Epithelial cell of proximal tubule (primary cell): Measurements from ENCODE around the gene PNP. TPM values are rescaled to one million over a fixed set of nuclear protein-coding genes. Genes with fewer than 3 reads are reported as not detected.

ENCODE experiments used
- DNase-seq: peaks from one replicate; pipeline ENCODE4 v3.0.0-alpha.2; 2011; ENCODE audit warnings: low read depth
- H3K4me3 ChIP-seq: 2 replicates; pipeline ENCODE4 v1.5.1; 2011; ENCODE audit warnings: low read depth, mild to moderate bottlenecking, low read length
- CTCF ChIP-seq: conservative IDR thresholded peaks from 2 replicates; pipeline ENCODE4 v1.5.1; 2012; ENCODE audit warnings: low read depth, mild to moderate bottlenecking, low read length
- total RNA-seq: library from RNA; depleted of rRNA; stranded (reverse); fragments of >200 nt; gene quantifications from 2 replicates; pipeline ENCODE4 v1.2.3, GENCODE V29; 2015

Gene PNP
- total RNA-seq, 1 donor from 2014 or later = 152 TPM

DNA sequence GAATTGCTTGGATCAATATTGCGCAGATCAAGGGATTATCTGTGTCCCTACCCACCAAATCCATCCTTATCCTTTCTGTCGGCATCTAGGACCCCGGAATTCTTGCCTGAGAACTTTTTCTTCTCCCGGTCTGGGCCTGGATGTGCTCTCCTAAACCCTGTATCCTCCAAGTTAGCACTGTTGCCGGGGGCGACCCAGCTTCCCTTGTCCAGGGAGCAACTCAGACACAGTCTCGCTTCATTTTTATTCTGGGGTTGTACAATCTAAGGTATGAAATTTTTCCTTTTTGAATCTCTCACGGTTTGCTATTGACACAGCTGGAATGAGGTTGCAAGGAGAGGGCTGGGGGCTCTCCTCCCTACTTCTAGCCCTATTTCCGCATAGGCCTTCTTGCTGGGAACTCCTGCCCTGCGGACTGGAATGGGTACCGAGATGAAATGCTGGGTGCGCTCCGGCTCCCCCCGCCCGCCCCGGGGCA is 403 bp upstream of the PNP start:
- H3K4me3 ChIP-seq = peak overlapping the region; percentile 90
- DNase-seq = no peak
- TF ChIP-seq CTCF = no peak

- H3K4me3 ChIP-seq = peak overlapping the region; percentile 90
- TF ChIP-seq CTCF = no peak
- peak; percentile 67 for DNase-seq
Observed at GRCh38 chr14:20469890-20470602, 840 bp downstream of the PNP start.

DNA sequence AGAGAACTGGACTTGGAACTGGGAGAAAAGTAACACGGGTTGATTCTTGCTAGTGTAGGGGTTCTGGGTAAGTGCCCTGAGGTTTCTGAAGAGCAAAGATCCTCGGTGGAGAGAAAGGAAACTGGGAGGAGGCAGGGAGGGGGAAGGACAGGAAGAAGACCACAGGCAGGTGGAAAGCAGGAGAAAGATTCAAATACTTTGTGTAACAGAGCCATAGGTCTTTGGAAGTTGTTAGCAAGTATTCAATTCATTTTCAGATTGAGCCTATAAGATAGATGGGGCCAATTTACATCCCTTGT is 1.3 kb downstream of the PNP start:
- DNase-seq = no peak
- H3K4me3 ChIP-seq = peak overlapping the region; percentile 90
- TF ChIP-seq CTCF = no peak

GRCh38 chr14:20472536-20473169 is 3.4 kb downstream of the PNP start:
- no peak overlapping the region for H3K4me3 ChIP-seq
- TF ChIP-seq CTCF = no peak
- no peak for DNase-seq

DNA sequence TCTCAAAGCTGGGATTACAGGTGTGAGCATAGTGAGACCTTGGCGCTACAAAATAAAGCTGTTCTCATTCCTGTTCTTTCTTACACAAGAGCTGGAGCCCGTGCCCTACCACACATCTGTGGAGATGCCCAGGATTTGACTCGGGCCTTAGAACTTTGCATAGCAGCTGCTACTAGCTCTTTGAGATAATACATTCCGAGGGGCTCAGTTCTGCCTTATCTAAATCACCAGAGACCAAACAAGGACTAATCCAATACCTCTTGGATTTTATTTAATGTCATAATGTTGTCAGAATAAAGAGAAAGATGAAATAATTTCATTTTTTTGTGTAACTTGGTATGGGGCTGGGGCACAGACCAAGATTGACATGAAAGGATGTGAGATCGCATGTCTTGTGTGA is 7.6 kb downstream of the PNP start:
- no peak for DNase-seq
- TF ChIP-seq CTCF = no peak
- no peak overlapping the region for H3K4me3 ChIP-seq

DNA sequence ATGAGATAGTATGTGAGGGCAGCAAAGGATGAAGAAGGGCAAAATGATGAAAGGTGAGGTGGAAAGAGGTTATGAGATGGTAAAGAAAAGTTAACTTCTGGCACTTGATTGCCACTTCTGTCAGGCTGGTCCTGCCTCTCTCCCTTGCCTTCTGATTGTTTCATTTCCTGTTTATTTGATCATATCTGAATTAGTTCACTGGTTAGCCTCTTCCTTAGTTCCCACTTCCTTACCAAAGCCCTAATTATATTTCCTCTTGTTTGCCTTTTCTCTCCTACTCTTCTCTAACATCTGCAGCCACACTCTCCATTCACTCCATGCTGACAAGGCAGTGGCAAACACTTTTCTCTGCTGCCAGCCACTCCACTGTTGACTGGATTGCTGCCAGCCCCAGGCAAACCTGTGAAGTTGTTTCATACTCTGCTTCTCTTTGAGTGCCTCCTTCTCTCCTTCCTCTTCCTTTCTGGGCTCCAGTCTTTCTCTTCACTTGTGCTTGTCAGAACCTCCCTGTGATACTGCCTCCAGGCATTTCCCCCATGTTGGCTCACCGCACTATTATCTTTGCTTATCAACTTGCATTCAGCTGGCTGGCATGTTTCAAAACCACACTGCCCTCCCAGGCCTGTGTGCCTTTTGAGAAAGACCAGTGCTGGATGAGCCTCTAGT is 8.1 kb downstream of the PNP start:
- TF ChIP-seq CTCF = no peak
- no peak for DNase-seq
- H3K4me3 ChIP-seq = no peak overlapping the region
